CD1c-positive myeloid dendritic cell (primary cell): ENCODE data around the gene CLN6.
"Not testable (repeated sequence)": the region's sequence is repeated elsewhere in the genome, so short reads cannot be mapped to it uniquely, and the experiment has no call there.

Experiments
- DNase-seq: peaks from one replicate; pipeline ENCODE4 v3.0.0-alpha.2; 2016; ENCODE audit errors: extremely low spot score

The CLN6 gene

DNA sequence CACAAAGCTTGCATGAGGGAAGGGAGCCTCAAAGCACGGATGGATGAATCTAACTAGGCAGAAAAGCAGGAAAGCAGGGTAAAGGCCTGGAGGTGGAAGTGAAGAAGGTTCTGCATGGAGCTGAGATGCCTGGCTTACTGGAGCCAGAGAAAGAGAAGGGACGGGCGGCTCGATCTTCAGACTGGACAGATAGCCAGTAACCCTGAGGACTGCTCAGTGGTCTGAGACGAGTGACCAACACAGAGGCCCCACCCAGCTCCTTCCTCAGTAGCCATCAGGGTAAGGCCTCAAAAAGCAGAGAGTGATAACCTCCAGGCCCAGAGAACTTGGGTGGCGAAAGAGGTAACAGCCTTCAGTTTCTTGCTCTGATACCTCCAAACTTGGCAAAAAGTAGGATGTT is 6.4 kb downstream of the CLN6 start:
- DNase-seq = no peak

DNA sequence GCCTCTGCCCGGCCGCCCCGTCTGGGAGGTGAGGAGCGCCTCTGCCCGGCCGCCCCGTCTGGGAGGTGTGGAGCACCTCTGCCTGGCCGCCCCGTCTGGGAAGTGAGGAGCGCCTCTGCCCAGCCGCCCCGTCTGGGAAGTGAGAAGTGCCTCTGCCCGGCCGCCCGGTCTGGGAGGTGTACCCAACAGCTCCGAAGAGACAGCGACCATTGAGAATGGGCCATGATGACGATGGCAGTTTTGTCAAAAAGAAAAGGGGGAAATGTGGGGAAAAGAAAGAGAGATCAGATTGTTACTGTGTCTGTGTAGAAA is 7.1 kb downstream of the CLN6 start:
- not testable (repeated sequence) for DNase-seq

DNA sequence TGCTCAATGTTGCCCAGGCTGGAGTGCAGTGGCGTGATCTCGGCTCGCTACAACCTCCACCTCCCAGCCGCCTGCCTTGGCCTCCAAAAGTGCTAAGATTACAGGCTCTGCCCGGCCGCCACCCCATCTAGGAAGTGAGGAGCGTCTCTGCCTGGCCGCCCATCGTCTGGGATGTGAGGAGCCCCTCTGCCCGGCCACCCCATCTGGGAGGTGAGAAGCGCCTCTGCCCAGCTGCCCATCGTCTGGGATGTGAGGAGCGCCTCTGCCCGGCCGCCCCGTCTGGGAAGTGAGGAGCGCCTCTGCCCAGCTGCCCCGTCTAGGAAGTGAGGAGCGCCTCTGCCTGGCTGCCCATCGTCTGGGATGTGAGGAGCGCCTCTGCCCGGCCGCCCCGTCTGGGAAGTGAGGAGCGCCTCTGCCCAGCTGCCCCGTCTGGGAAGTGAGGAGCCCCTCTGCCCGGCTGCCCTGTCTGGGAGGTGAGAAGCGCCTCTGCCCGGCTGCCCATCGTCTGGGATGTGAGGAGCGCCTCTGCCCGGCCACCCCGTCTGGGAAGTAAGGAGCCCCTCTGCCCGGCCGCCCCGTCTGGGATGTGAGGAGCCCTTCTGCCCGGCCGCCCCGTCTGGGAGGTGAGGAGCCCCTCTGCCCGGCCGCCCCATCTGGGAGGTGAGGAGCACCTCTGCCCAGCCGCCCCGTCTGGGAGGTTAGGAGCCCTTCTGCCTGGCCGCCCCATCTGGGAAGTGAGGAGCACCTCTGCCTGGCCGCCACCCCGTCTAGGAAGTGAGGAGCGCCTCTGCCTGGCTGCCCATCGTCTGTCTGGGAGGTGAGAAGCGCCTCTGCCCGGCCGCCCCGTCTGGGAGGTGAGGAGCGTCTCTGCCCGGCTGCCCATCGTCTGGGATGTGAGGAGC is 7.7 kb downstream of the CLN6 start:
- DNase-seq = not testable (repeated sequence)

DNA sequence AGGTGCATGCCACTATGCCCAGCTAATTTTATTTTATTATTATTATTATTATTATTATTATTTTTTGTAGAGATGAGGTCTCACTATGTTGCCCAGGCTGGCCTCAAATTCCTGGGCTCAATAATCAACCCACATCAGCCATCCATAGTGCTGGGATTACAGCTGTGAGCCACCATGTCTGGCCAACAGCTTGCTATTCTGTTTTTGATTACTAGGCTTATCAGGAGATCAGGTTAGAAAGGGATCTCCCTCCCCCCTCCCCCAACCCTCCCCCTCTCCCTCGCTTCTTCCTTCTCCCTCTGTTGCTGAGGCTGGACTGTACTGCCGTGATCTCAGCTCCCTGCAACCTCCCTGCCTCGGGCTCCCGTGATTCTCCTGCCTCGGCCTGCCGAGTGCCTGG is 8.6 kb downstream of the CLN6 start:
- DNase-seq = no peak

DNA sequence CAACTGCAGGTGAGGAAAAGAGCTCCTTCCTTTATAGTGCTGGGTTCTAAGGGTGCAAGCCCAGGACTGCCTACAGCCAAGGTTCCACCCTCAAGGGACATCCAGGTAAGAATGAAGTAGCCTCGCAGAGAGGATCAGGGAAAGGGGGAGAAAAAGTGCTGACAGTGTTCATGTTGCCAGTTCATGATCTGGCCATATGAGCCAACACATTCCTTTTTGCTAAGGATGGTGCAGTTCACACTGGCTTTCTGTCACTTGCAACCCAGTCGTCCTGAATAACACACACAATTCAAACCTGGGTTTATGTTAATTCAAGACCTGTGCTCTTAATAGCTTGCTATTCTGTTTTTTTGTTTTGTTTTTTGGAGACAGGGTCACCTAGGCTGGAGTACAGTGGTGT is 9.0 kb downstream of the CLN6 start:
- no peak for DNase-seq

DNA sequence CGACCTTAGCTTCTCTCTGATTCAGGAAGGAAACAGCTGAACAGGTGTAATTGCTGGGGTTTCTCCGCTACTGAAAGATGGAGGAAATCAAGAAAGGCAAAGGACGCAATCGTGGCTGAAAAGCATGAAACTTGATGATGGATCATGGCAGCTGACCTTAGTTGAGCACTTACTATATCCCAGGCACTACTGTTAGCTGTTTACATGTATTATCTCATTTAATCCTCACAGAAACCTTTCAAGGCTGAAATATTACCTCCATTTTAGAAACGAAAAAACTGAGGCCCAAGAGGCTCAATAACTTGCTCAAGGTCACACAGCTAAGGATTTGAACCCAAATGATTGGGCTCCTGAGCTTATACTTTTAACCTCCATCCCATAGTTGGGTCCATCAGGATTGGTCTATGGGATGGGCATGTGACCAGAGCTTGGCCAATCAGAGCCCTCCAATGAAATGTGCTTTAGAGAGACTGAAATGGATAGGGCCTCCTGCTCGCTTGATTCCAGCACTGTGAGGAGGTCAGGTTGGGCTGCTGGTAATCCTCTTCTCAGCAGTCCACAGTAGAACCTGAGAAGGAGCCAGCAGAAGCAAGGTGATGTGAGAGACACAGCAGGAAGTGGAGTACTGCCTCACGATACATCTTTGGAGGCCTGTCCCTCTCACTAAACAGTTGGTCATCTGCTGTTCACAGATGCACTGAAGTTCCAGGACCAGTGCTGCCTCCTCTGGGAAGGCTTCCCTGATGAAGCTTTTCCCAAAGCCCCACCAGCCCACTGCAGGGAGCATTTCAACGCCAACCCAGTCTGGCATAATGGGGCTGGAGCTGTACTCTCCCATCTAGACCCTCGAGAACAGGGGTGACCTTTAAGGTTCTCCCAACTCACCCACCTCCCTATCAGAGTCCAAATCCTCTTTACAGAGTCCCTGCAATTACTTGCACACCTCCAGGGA is 10.4 kb downstream of the CLN6 start:
- no peak for DNase-seq

DNA sequence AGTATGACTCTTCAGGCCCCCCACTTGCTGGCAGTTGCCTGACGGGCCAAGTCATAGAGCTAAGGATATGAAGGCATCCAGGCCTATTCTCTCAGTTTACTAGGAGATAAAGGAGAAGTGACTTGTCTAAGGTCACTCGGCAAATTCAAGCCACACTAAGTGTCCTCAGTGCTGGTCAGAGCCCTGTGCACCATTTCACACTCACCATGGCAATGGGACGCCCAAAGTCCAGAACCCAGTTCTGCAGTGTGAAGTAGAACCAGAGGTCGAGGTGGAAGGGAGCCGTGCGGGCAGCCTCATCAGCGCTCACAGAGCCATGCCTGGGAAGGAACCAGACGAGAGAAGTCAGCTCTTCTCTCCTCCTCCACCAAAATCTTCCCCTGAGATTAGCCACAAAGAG is 11.2 kb downstream of the CLN6 start:
- no peak for DNase-seq

DNA sequence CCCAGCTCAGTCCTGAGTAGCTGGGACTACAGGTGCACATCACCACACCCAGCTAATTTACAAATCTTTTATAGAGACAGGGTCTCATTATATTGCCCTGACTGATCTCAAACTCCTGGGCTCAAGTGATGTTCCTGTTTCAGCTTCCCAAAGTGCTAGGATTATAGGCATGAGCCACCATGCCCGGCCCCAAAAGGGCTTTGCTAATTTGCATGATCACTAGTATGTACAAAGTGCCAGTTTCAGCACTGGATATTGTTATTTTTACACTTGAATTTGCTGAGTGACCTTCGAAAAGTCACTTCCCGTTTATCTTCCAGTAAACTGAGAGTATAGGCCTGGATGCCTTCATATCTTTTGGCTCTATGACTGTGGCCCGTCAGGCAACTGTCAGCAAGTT is 12.2 kb downstream of the CLN6 start:
- DNase-seq = no peak

DNA sequence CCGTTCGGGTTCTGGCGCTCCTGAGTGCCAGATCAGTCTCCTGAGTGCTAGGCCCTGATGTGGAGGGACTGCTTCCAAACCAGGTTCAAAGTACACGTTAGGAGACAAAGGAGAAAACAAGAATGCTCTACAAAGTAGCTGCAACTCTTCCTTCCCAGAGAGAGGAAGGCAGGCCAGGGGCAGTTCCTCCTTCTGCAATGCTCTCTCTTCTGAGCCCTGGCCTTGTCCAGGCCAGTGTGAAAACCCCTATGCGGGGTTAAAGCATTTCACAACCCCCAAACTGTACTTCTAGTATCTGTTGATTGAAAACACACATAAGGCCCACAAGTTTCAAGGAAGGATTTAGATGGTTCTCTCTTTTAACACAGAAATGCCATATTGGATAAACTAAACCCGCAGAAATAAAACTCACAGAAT is 14.7 kb downstream of the CLN6 start:
- peak; percentile 37 for DNase-seq

DNA sequence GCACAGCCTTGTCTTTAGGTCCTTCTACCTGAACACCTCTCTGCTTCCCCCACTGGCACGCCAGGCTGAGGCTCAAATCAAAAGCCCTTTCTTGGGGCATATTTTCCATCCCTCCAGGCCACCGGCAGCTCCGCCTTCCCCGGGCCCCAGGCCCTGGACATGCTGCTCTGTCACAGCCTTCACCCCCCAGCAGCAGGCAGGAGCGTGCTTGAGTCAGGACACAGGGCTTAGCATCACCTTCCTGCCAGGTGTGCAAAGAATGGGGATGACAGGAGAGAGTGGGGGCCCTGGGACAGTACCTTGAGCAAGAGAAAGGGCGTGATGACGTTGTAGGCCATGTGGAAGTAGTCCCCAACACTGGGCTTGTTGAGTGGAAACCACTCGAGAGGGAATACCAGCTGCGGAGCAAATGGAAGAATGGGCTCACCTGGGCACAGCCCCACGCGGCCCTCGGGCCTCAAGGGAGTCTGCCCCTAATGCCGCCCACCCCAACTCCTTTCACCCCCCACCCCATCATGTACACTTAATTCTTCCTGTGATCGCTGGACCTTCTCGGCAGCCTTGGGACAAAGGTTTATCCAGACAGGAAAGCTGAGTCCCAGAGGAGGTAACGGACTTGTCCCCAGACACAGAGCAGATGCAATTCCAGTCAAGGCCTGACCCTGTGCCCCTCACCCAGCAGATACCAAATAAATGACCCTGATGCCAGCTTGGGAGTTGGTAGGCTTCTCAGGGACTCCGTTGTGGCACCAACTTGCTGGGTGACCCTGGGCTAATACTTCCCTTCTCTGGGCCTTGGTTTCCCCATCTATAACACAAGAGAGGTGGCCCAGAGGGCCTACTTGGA is 15.3 kb downstream of the CLN6 start:
- DNase-seq = no peak

DNA sequence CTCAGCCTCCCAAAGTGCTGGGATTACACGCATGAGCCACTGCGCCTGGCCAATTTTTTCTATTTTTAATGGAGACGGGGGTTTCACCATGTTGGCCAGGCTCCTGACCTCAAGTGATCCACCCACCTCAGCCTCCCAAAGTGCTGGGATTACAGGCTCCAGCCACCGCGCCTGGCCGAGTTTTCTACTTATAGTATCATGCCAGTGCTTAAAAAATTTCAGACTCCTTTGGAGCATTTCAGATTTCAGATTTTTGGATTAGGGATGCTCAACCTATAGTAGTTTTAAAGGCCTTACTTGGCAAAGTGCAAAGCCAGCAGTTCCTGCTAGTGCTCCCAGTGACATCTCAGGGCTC is 16.1 kb downstream of the CLN6 start:
- DNase-seq = not testable (repeated sequence)

DNA sequence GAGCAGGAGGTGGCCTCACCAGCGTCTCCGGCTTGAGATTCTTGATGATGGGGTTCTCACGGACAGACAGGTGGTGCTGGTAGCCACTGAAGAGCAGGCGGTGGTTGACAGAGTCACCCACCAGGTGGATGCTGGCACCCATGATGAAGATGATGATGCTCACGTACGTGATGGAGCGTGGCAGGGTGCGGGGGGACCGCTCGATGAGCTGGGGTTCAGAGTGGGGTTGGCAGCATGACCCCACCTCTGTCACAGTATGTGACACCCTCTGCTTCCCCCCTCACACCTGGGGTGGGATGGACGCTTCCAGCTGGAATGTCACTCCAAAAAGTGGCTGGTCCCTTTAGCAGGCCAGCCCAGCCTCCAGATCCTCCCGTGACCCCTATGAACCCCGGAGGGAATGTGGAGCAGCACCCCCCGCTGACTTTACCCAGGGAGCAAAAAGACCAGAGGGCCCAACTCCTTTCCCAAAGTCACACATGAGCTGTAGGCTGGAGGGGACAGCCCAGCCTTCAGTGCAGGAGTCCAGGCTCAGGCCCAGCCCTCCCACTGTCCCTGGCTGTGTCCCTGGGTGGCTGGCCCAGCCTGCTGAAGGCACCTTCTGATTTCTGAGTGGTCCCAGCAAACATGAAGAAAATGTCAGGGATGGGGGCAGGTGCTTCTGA is 17.7 kb downstream of the CLN6 start:
- no peak for DNase-seq

DNA sequence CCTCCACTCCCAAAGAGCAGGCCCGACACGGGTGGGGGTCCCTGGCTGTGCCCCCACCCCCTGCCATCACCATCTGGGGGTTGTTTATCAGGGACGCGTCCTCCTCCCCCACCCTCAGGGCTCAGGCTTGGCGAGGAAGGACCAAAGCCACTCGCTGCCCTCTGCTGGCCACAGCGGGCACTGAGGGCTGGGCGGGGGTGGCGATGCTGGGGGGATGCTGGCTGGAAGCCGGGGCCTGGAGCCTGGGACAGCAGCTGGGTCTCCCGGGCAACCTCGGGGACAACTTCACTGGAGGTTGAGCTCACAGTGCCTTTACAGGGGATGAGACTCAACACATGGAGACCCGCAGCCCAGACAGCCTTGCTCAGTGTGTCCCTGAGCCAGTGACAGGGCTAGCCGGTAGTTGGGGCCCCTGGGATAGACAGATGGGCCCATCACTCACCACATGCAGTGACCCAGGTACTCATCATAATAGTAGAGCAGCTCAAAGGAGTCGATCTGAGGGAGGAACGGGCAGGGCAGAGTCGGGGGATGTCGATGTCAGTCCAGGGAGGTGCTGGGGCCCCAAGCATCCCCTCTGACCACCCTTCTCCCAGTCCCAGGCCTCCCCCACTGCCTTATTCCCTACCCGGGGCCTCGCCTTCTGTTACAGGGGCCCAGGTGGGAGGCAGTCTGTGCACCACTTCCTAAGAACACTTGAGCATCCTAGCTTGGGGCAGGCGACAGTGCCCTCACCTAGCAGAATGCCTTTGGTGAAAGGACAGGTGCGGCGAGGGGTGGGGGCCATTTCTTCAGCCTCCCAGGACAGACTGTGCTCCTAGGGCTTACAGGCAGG is 18.5 kb downstream of the CLN6 start:
- peak; percentile 42 for DNase-seq

DNA sequence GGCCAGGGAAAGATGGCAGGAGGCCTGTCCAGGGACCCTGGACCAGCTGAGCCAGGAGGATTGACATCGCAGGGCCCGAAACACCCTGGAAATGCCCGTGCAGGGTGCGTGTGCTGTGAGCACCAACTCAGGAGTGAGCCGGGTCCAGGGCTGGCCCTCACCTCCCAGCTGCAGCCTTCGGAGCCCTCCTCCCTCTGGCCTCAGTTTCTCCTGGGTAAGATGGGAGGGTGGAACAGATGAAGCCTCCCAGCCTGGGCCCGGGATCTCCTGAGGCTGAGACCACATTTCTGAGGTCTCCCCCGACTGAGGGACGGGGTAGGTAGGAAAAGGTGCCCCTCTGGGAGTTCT is 19.1 kb downstream of the CLN6 start:
- no peak for DNase-seq

DNA sequence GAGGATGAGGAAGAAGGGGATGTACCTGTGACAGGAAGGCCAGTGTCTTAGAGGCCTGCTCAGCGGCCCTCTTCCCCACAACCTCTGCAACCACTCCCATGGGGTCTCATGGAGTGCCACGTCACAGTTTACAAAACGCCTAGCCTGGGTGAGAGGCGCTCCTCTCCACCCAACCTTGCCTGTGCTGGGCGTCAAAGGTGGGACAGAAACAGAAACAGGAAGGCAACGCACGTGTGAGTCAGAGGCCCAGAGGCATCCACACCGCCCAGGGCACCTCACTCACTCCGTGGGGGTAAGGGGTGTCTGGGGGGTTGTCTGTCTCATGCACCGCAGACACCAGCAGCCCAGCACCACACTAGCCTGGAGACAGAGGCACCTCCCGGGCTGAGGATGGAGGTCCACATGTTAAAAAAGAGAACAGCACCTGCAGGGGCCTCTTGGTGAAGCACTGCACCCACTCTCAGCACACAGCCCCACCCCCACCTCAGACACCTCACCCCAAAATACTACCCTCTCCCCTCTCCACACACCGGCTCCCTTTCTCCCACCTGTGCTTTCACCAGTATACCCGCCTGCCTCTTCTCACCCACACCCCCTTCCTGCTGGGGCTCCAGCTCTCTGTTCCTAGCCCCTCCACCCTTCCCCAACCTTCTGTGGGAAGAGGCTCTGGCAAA is 19.7 kb downstream of the CLN6 start:
- DNase-seq = no peak

DNA sequence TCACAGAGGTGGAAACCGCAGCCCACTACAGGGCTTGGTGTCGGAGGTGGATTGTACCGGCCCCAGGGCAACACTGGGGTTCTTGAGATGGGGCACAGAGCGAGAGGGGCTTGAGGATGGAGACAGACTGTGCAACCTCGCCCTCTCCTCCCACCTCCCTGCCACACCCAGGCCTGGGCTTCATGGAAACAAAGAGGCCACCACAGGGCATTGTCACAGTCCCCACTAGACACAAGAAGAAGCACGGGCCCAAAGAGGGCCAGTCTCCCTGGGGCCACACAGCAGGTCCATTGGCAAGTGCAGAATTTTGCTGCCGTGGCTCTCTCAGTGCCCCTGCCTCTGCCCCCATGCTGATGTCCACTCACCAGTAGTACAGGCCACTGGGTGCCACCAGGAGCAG is 20.3 kb downstream of the CLN6 start:
- no peak for DNase-seq

DNA sequence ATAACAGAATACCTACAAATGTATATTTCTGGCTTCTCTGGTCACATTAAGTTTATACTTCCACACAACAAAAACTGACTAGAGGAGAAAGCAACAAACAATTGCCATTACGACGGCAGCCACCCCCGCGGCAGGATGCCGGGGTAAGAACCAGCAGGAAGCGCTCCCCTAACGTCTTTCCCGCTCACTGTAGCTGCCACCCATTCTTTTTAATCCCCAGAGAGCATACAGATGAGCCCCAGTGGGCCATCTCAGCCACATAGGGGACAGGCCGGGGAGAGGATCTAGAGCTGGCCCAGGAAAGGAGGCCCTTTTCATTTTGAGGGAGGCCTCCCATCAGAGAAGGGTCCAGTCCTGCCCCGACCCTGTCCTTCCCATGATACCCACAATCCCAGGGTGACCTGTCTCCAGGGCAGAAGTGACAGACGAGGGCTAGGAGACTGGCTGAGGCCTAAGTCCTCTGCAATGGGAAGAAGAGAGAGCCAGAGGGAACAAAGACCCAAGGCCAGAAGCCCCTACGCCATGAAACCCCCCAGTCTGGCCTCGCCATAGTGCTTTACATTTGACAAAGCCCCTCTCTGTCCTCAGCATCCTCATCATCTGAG is 20.8 kb downstream of the CLN6 start:
- DNase-seq = no peak

DNA sequence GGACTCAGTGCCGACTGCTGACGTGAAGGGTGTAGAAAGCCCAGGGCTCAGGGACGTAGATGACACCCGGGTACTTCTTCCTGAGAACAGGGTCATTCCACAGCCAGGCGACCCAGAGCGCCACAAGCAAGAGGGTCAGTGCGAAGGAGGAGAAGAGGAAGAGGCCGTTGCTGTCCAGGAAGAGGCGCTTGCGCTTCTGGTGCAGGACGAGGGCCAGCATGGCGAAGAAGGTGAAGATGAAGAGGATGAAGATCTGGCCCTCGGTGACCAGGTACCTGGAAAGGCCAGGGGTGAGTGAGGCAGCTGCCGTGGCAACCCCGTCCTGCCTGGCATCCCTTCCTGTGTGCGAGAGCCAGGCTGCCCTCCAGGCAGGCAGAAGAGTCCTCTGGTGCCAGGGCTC is 21.4 kb downstream of the CLN6 start:
- DNase-seq = no peak

DNA sequence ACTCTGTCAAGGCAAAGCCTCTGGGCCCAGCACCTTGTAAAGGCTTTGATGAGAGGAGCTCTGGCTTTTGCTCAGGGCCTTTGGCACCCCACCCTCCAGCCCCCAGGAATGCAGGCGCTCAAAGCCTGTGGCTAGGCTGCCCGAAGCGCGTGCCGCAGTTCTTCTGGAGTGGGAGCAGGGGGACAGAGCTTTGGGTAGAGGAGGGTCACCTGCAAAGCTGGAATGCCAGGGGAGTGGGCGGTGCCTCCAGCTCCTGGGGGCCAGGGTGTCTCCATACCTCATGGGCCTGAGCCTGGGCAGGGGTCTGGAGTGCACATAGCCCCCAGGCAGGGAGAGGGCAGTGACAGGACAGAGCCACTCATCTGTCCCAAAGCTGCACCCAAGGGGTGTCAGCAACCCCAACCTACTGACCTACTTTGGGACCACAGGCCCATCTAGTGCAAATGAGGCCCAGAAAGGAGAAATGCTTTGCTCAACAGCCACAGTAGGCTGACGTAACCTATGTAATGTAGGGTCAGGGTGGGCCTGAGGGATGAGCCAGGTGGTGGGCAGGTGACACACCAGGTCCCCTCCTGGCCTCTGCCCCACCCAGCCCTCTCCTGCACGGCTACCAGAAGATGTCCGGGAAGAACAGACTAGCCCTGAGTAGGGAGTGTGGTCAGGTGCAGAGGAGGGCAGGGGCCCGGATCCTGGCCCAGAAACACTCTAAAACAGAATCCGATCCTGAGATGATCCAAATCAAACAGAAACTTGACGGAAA is 22.2 kb downstream of the CLN6 start:
- DNase-seq = no peak
